Measurements from ENCODE around the gene EFCAB11.

- TF ChIP-seq CTCF (IDR thresholded peaks at IDR 0.05; ENCODE audit: low read depth, low read length) (no peak), MYC (IDR thresholded peaks at IDR 0.05; ENCODE audit: low read depth, low read length) (no peak)
These were observed 4.4 kb upstream of the EFCAB11 start for GRCh38 chr14:89958966-89959365.
